ENCODE measurements around the gene RPS6KA2.

RPS6KA2 gene

DNA sequence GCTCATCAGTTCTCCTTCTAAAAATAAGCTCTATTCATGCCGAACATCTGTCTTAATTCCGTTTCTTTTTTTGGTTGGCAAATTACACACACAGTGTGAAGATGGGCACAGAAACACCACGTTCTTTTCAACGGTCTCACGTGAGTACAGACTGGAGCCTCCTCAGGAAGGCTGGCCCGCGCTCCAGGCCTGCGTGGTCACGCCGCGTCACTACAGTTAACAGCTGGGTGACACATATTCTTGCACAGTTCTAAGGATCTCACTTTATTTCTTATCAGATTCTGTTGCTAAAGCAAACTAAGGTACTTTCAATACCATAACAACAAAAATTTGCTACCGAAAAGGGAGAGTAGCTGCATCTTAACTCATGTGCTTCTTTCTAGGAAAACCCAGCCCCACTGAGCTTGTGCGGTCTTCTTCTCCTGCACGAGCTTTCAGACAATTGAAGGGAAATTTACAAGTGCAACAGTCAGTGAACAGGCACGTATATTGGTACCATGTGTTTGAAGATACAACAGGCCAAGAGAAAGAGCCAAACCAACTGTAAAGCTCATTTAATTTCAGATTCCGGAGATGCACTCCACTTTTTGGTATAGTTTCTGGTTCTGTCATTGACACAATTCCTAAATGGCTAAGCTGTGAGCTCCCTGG, 188.7 kb downstream of the RPS6KA2 start:
- TF ChIP-seq CTCF (IDR thresholded peaks at IDR 0.05; ENCODE audit: insufficient read depth, low read length, poor library complexity, severe bottlenecking), result no peak
- peaks cover 1% of the 10 kb centered on the region for H3K27me3 ChIP-seq (replicated peaks; ENCODE audit: control insufficient read depth, insufficient read depth, low read length)
- no peak for DNase-seq (ENCODE audit: extremely low read depth, insufficient read length)
- H3K36me3 ChIP-seq (ENCODE audit: control insufficient read depth, insufficient read depth, low read length), result no peaks in the 10 kb centered on the region
- H3K4me3 ChIP-seq (replicated peaks; ENCODE audit: low read depth, low read length), result no peak overlapping the region

GRCh38 chr6:166437661-166438060, 189.4 kb downstream of the RPS6KA2 start:
- no peak for TF ChIP-seq CTCF (IDR thresholded peaks at IDR 0.05; ENCODE audit: insufficient read depth, low read length, poor library complexity, severe bottlenecking)
- Histone ChIP-seq H3K4me3 (replicated peaks; ENCODE audit: low read depth, low read length) (no peak overlapping the region), H3K27me3 (replicated peaks; ENCODE audit: control insufficient read depth, insufficient read depth, low read length) (peaks cover 1% of the 10 kb centered on the region), H3K36me3 (ENCODE audit: control insufficient read depth, insufficient read depth, low read length) (no peaks in the 10 kb centered on the region)
- DNase-seq (ENCODE audit: extremely low read depth, insufficient read length), result no peak

DNA sequence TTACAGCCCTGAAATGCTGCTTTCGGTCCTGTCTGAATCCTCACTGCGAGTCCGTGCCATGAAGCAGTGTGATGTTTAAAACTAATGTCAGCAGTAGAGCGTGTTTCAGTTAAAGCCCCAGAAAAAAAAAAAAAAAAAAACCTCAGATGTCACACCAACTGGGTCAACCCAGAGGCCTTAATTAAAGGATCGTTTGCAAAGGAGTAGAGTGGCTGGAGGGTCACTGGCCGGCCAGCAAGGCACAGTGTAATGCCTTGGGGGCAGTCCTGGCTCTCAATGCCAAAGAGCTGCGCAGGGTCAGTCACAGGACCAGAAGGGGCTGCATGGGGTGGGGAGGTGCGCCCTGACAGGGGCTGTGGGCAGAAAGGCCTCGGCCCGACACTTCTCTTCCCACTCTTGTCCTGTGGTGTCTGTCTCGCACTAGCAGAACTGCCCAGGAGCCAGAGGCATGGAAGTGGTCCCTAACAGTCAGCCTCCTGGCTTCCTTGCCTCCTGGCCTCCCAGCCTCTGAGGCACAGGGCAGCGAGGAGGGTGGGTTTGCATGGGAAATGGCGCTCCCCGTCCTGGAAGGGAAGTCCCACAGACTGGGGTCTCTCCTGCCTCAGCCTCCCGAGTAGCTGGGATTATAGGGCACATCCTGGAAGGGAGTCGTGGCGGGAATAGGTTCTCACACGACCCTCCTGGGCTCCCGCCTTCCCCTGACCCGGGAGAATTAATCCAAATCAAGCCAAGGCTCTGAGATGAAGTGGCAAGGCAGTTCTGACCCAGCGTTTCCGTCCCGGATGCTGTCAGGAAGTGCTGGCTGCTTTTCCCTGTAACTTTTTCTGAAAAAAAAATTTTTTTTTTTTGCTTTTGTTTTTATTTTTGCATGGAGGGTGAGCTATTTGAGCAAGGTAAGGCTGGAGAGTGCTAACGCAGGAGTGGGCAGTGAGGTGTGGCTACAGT, 190.6 kb downstream of the RPS6KA2 start:
- H3K27me3 ChIP-seq (replicated peaks; ENCODE audit: control insufficient read depth, insufficient read depth, low read length), result no peaks in the 10 kb centered on the region; the same call in 1 of the 2 replicates
- DNase-seq (ENCODE audit: extremely low read depth, insufficient read length), result no peak
- no peaks in the 10 kb centered on the region for H3K36me3 ChIP-seq (ENCODE audit: control insufficient read depth, insufficient read depth, low read length)
- TF ChIP-seq CTCF (IDR thresholded peaks at IDR 0.05; ENCODE audit: insufficient read depth, low read length, poor library complexity, severe bottlenecking), result no peak
- H3K4me3 ChIP-seq (replicated peaks; ENCODE audit: low read depth, low read length), result no peak overlapping the region

- TF ChIP-seq CTCF (IDR thresholded peaks at IDR 0.05; ENCODE audit: insufficient read depth, low read length, poor library complexity, severe bottlenecking), result peak; percentile 40
- Histone ChIP-seq H3K27me3 (replicated peaks; ENCODE audit: control insufficient read depth, insufficient read depth, low read length) (no peaks in the 10 kb centered on the region), H3K36me3 (ENCODE audit: control insufficient read depth, insufficient read depth, low read length) (no peaks in the 10 kb centered on the region), H3K4me3 (replicated peaks; ENCODE audit: low read depth, low read length) (no peak overlapping the region)
- DNase-seq (ENCODE audit: extremely low read depth, insufficient read length), result no peak
Observed at GRCh38 chr6:166435574-166435973, 191.5 kb downstream of the RPS6KA2 start.

DNA sequence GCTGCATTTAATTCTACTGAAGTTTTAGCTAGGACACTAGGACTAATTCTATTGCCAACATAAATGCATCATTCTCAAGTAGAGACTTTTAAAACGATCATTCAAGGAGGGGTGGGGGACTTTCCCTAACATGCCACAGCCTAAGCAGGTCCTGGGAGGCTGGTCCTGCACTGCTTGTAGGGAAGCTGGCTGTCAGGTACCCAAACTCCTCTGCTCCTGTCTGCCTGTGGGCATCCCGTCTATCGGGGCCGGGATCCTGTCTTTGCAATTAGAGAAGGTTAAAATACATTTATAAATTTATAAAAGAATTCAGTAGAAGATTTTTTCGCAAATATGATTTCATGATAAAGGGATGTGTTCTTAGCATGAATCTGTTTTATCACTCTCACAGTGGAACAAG, 192.7 kb downstream of the RPS6KA2 start:
- no peak for TF ChIP-seq CTCF (IDR thresholded peaks at IDR 0.05; ENCODE audit: insufficient read depth, low read length, poor library complexity, severe bottlenecking)
- H3K4me3 ChIP-seq (replicated peaks; ENCODE audit: low read depth, low read length), result no peak overlapping the region
- no peaks in the 10 kb centered on the region for H3K36me3 ChIP-seq (ENCODE audit: control insufficient read depth, insufficient read depth, low read length)
- H3K27me3 ChIP-seq (replicated peaks; ENCODE audit: control insufficient read depth, insufficient read depth, low read length), result no peaks in the 10 kb centered on the region
- no peak for DNase-seq (ENCODE audit: extremely low read depth, insufficient read length)
